MM.1S (cell line): Measurements from ENCODE around the gene HINT3.

Experiments used
- DNase-seq: peaks from one replicate; pipeline ENCODE4 v3.0.0-alpha.2; 2015
- H2AFZ ChIP-seq: fragments of 300-600 bp; sonication (generic); 2 replicates; pipeline ENCODE4 v1.6.0; 2016; ENCODE audit warnings: antibody characterized with exemption, low read length
- H3F3A ChIP-seq: fragments of 300-600 bp; sonication (generic); 2 replicates; pipeline ENCODE4 v1.6.1; 2016; ENCODE audit warnings: mild to moderate bottlenecking, antibody characterized with exemption, low read length, moderate library complexity, mixed read lengths; ENCODE audit not compliant: insufficient read depth
- H3K27ac ChIP-seq: fragments of 300-600 bp; sonication (generic); 2 replicates; pipeline ENCODE4 v1.5.1; 2016; ENCODE audit warnings: mild to moderate bottlenecking, low read length
- H3K27me3 ChIP-seq: fragments of 300-600 bp; sonication (generic); replicated peaks from 2 replicates; pipeline ENCODE4 v1.6.0; 2016; ENCODE audit warnings: low read length; ENCODE audit not compliant: insufficient read depth
- H3K36me3 ChIP-seq: fragments of 300-600 bp; sonication (generic); replicated peaks from 2 replicates; pipeline ENCODE4 v1.6.1; 2016; ENCODE audit warnings: mild to moderate bottlenecking, low read length, mixed read lengths; ENCODE audit not compliant: insufficient read depth
- H3K4me1 ChIP-seq: fragments of 300-600 bp; sonication (generic); 2 replicates; pipeline ENCODE4 v1.6.1; 2016; ENCODE audit warnings: low read length, mixed read lengths
- H3K4me2 ChIP-seq: fragments of 300-600 bp; sonication (generic); 2 replicates; pipeline ENCODE4 v1.6.0; 2016; ENCODE audit warnings: low read depth, low read length
- H3K4me3 ChIP-seq: fragments of 300-600 bp; sonication (generic); 2 replicates; pipeline ENCODE4 v1.5.1; 2016; ENCODE audit warnings: low read length, mixed read lengths
- H3K79me2 ChIP-seq: fragments of 300-600 bp; sonication (generic); 2 replicates; pipeline ENCODE4 v1.6.1; 2016; ENCODE audit warnings: mixed run types, low read length, mixed read lengths
- H3K9ac ChIP-seq: fragments of 300-600 bp; sonication (generic); 2 replicates; pipeline ENCODE4 v1.6.1; 2016; ENCODE audit warnings: low read length, mixed read lengths
- H3K9me2 ChIP-seq: fragments of 300-600 bp; sonication (generic); replicated peaks from 2 replicates; pipeline ENCODE4 v1.6.1; 2016; ENCODE audit warnings: mild to moderate bottlenecking, low read length, mixed read lengths; ENCODE audit not compliant: insufficient read depth
- H3K9me3 ChIP-seq: fragments of 300-600 bp; sonication (generic); replicated peaks from 2 replicates; pipeline ENCODE4 v1.6.1; 2016; ENCODE audit warnings: mild to moderate bottlenecking, low read length, mixed read lengths; ENCODE audit not compliant: insufficient read depth
- H4K20me1 ChIP-seq: fragments of 300-600 bp; sonication (generic); 2 replicates; pipeline ENCODE4 v1.6.1; 2016; ENCODE audit warnings: mild to moderate bottlenecking, low read length, moderate library complexity, mixed read lengths; ENCODE audit not compliant: insufficient read depth
- CTCF ChIP-seq: fragments of 300-600 bp; sonication (generic); IDR thresholded peaks from 2 replicates; pipeline ENCODE4 v1.5.1; 2016; ENCODE audit warnings: antibody characterized with exemption, low read length, mixed read lengths
- EZH2 ChIP-seq: fragments of 300-600 bp; sonication (generic); optimal IDR thresholded peaks from 2 replicates; pipeline ENCODE3; 2017; ENCODE audit warnings: low read depth, mild to moderate bottlenecking, antibody characterized with exemption, low read length, mixed read lengths
- EZH2phosphoT487 ChIP-seq: fragments of 300-600 bp; sonication (generic); IDR thresholded peaks from 2 replicates; pipeline ENCODE4 v1.6.1; 2018; ENCODE audit warnings: antibody characterized with exemption, low read length

HINT3 gene

GRCh38 chr6:125985979-125986300 lies 29.4 kb downstream of the HINT3 start:
- H3K36me3 ChIP-seq, result no peaks in the 10 kb centered on the region
- H3K27ac ChIP-seq, result peak overlapping the region; percentile 42; the same call in 1 of the 2 replicates
- peaks cover 51% of the 10 kb centered on the region for H3K79me2 ChIP-seq
- H3K4me3 ChIP-seq, result peak overlapping the region; percentile 97
- H3K9ac ChIP-seq, result peak overlapping the region; percentile 86
- no peaks in the 10 kb centered on the region for H4K20me1 ChIP-seq
- H3K9me3 ChIP-seq, result no peaks in the 10 kb centered on the region
- 0 out of 2 replicates have a peak, but pooled peaks cover 3% of the 10 kb centered on the region for H3K4me1 ChIP-seq
- TF ChIP-seq EZH2phosphoT487 (no peak), EZH2 (no peak), CTCF (no peak)
- peak overlapping the region; percentile 97 for H2AFZ ChIP-seq
- no peaks in the 10 kb centered on the region for H3K9me2 ChIP-seq
- peaks cover 7% of the 10 kb centered on the region; the same call in 1 of the 2 replicates for H3F3A ChIP-seq
- H3K27me3 ChIP-seq, result no peaks in the 10 kb centered on the region
- H3K4me2 ChIP-seq, result peak overlapping the region; percentile 76
- DNase-seq, result no peak

- H3K79me2 ChIP-seq, result peaks cover 55% of the 10 kb centered on the region
- DNase-seq, result peak; percentile 85
- H2AFZ ChIP-seq, result peak within 1 kb of the TSS; percentile 97
- H3K4me1 ChIP-seq, result 0 out of 2 replicates have a peak, but pooled peaks cover 3% of the 10 kb centered on the region
- H3K4me2 ChIP-seq, result peak within 1 kb of the TSS; percentile 76
- H3K36me3 ChIP-seq, result no peaks in the 10 kb centered on the region
- no peaks in the 10 kb centered on the region for H3K9me3 ChIP-seq
- H3K27me3 ChIP-seq, result no peaks in the 10 kb centered on the region
- peak within 1 kb of the TSS; percentile 97 for H3K4me3 ChIP-seq
- peaks cover 7% of the 10 kb centered on the region; the same call in 1 of the 2 replicates for H3F3A ChIP-seq
- peak within 1 kb of the TSS; percentile 42; the same call in 1 of the 2 replicates for H3K27ac ChIP-seq
- TF ChIP-seq EZH2phosphoT487, result no peak
- TF ChIP-seq EZH2, result no peak
- no peak for TF ChIP-seq CTCF
- no peaks in the 10 kb centered on the region for H3K9me2 ChIP-seq
- H4K20me1 ChIP-seq, result no peaks in the 10 kb centered on the region
- peak within 1 kb of the TSS; percentile 86 for H3K9ac ChIP-seq
Observed at GRCh38 chr6:125986301-125987025, 29.9 kb downstream of the HINT3 start, which contains the start of gene TRMT11. TRMT11 (plus strand) TSS chr6:125986540; CDS start chr6:125986551, 11 bp downstream.

- H2AFZ ChIP-seq, result peak overlapping the region; percentile 97
- no peaks in the 10 kb centered on the region for H3K27me3 ChIP-seq
- peaks cover 57% of the 10 kb centered on the region for H3K79me2 ChIP-seq
- H3K4me3 ChIP-seq, result peak overlapping the region; percentile 97
- H3K9me2 ChIP-seq, result no peaks in the 10 kb centered on the region
- H3K27ac ChIP-seq, result peak overlapping the region; percentile 42; the same call in 1 of the 2 replicates
- H3K9me3 ChIP-seq, result no peaks in the 10 kb centered on the region
- H4K20me1 ChIP-seq, result no peaks in the 10 kb centered on the region
- no peaks in the 10 kb centered on the region for H3K36me3 ChIP-seq
- 0 out of 2 replicates have a peak, but pooled peaks cover 3% of the 10 kb centered on the region for H3K4me1 ChIP-seq
- DNase-seq, result peak; percentile 32
- no peak for TF ChIP-seq CTCF
- TF ChIP-seq EZH2phosphoT487, result no peak
- no peak for TF ChIP-seq EZH2
- H3F3A ChIP-seq, result peaks cover 7% of the 10 kb centered on the region; the same call in 1 of the 2 replicates
- H3K4me2 ChIP-seq, result peak overlapping the region; percentile 76
- H3K9ac ChIP-seq, result peak overlapping the region; percentile 86; the same call in 1 of the 2 replicates
Observed at GRCh38 chr6:125987026-125987617, 30.6 kb downstream of the HINT3 start.
